Neutrophil (primary cell): Measurements from ENCODE around the gene ECHDC3.

ENCODE experiments used
- H3K27ac ChIP-seq: fragments of 200-600 bp; sonication (generic); 2 replicates; pipeline ENCODE4 v1.5.1; 2016; ENCODE audit warnings: mild to moderate bottlenecking, moderate library complexity
- H3K27me3 ChIP-seq: fragments of 200-600 bp; sonication (generic); 2 replicates; pipeline ENCODE4 v1.6.0; 2016; ENCODE audit warnings: mild to moderate bottlenecking
- H3K36me3 ChIP-seq: fragments of 200-600 bp; sonication (generic); 2 replicates; pipeline ENCODE4 v1.5.1; 2017
- H3K4me1 ChIP-seq, 2 experiments: fragments of 200-600 bp in 1 of 2; sonication (generic) in 1 of 2; 1 replicate in 1 of 2; 2 replicates in 1 of 2; pipeline versions ENCODE4 v1.5.1 to v1.6.1; 2013 to 2016; ENCODE audit warnings: low read depth in 1 of 2, low read length in 1 of 2, mild to moderate bottlenecking in 1 of 2, moderate library complexity in 1 of 2; ENCODE audit not compliant: control insufficient read depth in 1 of 2, insufficient read depth in 1 of 2
- H3K4me3 ChIP-seq, 2 experiments: fragments of 200-600 bp in 1 of 2; sonication (generic) in 1 of 2; 1 replicate in 1 of 2; 2 replicates in 1 of 2; pipeline ENCODE4 v1.5.1; 2013 to 2016; ENCODE audit warnings: low read depth in 1 of 2, low read length in 1 of 2, mild to moderate bottlenecking in 1 of 2, moderate library complexity in 1 of 2
- H3K9me3 ChIP-seq: fragments of 200-600 bp; sonication (generic); 2 replicates; pipeline ENCODE4 v1.5.1; 2016
- CTCF ChIP-seq: fragments of 200-600 bp; sonication (generic); IDR thresholded peaks from 2 replicates; pipeline ENCODE4 v1.5.1; 2016; ENCODE audit warnings: antibody characterized with exemption

ECHDC3 gene

GRCh38 chr10:11746883-11747539 lies 4.8 kb downstream of the ECHDC3 start:
- H3K9me3 ChIP-seq: no peaks in the 10 kb centered on the region
- peaks cover 45 to 50% of the 10 kb centered on the region in 2 experiments for H3K4me1 ChIP-seq
- H3K36me3 ChIP-seq: peaks cover 6% of the 10 kb centered on the region
- TF ChIP-seq CTCF: no peak
- H3K27me3 ChIP-seq: peaks cover 18% of the 10 kb centered on the region
- peak overlapping the region; percentile 91 for H3K27ac ChIP-seq
- H3K4me3 ChIP-seq: peak overlapping the region; percentile 46 to 47

DNA sequence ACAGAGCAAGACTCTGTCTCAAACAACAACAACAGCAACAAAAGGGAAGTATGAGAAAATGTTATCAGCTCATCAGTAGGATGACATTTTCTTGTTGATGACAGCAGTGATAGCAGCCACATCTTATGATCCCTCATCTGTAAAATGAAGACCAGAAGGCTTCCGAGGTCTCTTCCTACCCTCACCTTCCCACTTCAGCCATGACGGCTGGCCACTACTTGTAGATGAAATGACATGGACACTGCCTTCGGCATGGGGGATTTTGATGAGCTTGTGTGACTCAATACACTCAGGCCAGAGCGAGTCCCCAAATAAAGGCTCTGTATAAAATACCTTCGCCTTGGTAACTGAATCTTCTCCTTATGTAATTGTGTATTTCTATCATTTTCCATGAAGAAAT lies 6.7 kb downstream of the ECHDC3 start:
- Histone ChIP-seq H3K27me3 (peaks cover 6% of the 10 kb centered on the region), H3K27ac (peak overlapping the region; percentile 21), H3K4me3 (no peak overlapping the region), H3K4me1 (peaks cover 33 to 35% of the 10 kb centered on the region in 2 experiments), H3K36me3 (peaks cover 20% of the 10 kb centered on the region), H3K9me3 (no peaks in the 10 kb centered on the region)
- TF ChIP-seq CTCF: no peak

- Histone ChIP-seq H3K27me3 (no peaks in the 10 kb centered on the region), H3K27ac (no peak overlapping the region), H3K9me3 (no peaks in the 10 kb centered on the region), H3K4me1 (peaks cover 30% of the 10 kb centered on the region in 2 experiments), H3K4me3 (no peak overlapping the region), H3K36me3 (peaks cover 22% of the 10 kb centered on the region)
- TF ChIP-seq CTCF: no peak
Measured at GRCh38 chr10:11750420-11750819, 8.2 kb downstream of the ECHDC3 start.

GRCh38 chr10:11754173-11754572 lies 12.0 kb downstream of the ECHDC3 start:
- Histone ChIP-seq H3K4me3 (no peak overlapping the region), H3K27ac (no peak overlapping the region), H3K9me3 (no peaks in the 10 kb centered on the region), H3K27me3 (no peaks in the 10 kb centered on the region), H3K36me3 (peaks cover 44% of the 10 kb centered on the region), H3K4me1 (peaks cover 0 to 6% of the 10 kb centered on the region in 2 experiments)
- TF ChIP-seq CTCF: no peak

- TF ChIP-seq CTCF: no peak
- Histone ChIP-seq H3K27me3 (no peaks in the 10 kb centered on the region), H3K4me1 (peaks cover 0 to 6% of the 10 kb centered on the region in 2 experiments), H3K4me3 (no peak overlapping the region), H3K27ac (no peak overlapping the region), H3K9me3 (no peaks in the 10 kb centered on the region), H3K36me3 (peaks cover 44% of the 10 kb centered on the region)
Measured at GRCh38 chr10:11754620-11755019, 12.4 kb downstream of the ECHDC3 start.
